Activated gamma-delta T cell treated with Interleukin-2 at 50 U/mL for 16 hours (primary cell): Measurements from ENCODE around the gene XYLT1.
A peak's percentile ranks its signal among the peaks of the same experiment; 100 is the strongest.
"Not testable (repeated sequence)": the region's sequence is repeated elsewhere in the genome, so short reads cannot be mapped to it uniquely, and the experiment has no call there.

Experiments used
- DNase-seq: peaks from one replicate; pipeline ENCODE4 v3.0.0-alpha.2; 2020

Gene XYLT1

DNA sequence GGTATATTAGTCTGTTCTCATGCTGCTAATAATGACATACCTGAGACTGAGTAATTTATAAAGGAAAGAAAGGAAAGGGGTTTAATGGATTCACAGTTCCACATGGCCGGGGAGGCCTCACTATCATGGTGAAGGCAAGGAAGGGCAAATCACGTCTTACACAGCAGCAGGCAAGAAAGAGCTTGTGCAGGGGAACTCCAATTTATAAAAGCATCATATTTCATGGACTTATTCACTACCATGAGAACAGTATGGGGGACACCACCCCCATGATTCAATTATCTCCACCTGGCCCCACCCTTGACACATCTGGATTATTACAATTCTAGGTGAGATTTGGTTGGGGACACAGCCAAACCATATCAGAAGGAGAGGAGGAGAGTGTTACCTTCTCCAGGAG, 17.7 kb upstream of the XYLT1 start:
- no peak for DNase-seq

- DNase-seq = no peak
These were observed 12.6 kb upstream of the XYLT1 start for GRCh38 chr16:17483351-17483750.

GRCh38 chr16:17482341-17482740, 11.6 kb upstream of the XYLT1 start:
- not testable (repeated sequence) for DNase-seq

- DNase-seq = no peak
These were observed 11.0 kb upstream of the XYLT1 start for GRCh38 chr16:17481736-17482135.

DNA sequence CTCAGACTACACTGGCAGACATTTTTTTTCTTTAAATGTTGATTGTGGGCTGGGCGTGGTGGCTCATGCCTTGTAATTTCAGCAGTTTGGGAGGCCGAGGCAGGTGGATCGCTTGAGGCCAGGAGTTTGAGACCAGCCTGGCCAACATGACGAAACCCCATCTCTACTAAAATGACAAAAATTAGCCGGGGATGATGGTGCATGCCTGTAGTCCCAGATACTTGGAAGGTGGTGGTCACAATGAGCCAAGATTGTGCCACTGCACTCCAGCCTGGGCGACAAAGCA, 6.4 kb upstream of the XYLT1 start:
- DNase-seq = not testable (repeated sequence)

DNA sequence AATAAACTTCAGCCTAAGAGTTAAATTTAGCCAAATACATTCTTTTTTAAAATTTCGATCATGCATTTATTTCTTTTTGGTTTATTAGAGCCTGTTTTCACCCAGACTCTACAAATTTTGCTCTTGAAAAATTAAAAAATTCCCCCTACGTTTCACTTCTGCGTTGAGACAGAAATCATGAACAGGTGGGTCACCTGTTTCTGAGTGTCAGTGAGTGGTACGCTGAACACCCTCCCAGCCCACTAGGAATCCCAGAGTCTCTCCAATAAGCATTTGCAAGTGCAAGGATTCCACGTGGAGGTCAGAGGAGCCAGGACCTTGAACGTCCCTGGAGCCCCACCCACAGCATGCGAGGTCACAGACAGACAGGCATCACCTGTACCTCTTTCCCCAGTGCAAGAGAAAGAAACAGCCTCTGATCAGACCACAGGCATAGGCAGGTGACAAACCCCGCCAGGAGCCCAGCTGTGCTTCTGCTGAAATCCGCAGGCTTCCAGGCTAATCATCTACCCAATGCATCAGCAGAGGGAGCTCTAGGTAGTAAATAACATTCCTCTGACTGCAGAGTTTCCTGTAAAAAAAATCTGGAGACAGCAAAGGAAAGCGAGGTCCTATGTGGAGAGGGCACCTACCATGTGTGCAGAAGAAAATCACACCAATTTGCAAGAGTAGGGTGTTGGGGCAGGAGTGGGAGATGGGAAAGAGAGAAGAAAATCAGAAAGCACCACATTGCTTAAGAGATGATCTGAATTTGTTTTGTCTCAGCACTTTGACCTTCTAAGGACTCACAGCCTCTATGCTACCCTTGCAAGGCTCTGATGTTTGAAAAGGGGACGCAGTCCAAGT, 5.9 kb upstream of the XYLT1 start:
- DNase-seq = peak; percentile 40

GRCh38 chr16:17475104-17475503, 4.3 kb upstream of the XYLT1 start:
- no peak for DNase-seq

DNA sequence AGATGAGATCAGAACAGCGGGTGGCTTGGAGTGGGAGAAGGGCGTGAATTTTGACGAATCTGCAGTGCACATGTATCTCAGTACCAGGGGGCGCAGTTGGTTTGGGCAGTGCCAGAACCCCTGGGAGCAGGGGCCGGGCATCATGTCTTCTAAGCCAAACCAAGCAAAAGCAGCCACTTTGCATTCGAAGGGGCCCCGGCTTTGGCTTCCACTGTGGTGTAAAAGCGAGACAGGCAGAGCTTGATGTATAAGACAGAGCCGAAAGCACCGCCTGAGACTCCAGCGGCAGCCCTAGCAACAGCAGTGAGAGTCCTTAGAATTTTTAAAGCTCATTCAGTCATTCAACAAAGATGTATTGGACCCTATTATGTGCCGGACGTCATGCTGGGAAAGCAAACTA, 3.8 kb upstream of the XYLT1 start:
- peak; percentile 12 for DNase-seq

- no peak for DNase-seq
These were observed 3.3 kb upstream of the XYLT1 start for GRCh38 chr16:17474037-17474436.

GRCh38 chr16:17471719-17472461, 1.1 kb upstream of the XYLT1 start:
- no peak for DNase-seq

DNA sequence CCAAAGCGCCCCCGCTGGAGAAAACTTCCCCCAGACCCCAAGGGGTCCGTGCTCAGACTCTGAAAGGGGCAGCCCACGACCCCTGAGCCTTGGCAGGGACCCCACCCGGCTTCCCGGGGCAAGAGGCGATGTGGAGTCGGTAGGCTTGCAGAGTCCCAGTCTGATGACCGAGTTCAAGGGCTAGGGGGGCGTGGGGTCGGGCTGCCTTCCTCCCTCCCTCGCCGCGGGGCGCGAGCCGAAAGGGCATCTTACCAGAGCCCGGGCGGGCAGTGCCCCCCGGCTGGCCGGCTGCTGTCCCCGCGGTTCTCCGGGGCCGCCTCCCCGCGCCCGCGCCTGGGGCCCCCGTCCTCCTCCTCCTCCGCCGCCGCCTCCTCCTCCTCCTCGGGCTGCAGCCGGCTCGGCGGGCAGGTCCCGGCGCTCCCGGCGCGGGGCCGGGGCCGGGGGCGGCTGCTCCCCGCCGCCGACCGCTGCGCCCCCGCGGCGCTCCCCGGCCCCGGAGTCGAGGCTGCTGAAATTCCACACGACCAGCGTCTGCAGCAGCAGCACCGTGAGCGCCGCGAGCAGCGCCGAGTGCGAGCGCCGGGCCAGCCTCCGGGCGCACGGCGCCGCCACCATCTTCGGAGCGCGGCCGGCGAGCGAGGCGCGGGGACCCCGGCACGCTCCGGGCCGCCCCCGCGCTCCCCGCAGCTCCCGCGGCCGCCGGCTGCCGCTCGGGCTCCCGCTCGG, 415 bp downstream of the XYLT1 start:
- no peak for DNase-seq

DNA sequence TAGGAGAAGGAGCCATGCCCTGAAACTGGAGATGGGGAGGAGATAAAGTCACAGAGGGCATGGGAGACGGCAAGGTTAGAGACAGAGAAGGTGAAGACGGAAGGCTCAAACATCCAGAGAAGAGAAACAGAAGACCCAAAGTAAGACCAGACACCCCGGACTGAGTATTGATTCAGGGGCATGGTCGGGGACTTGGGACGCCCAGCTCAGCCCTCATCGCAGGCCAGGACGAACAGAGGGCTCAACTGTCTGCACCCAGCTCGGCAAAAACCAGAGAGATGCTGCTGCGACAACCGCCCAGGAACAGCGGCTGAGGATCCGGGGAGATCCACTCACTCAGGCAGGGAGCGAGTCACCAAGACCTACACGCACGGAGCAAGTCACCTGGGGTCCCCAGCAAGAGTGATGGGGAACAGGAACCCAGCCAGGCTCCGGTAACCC, 999 bp downstream of the XYLT1 start:
- peak; percentile 23 for DNase-seq

- DNase-seq = no peak
These were observed 1.6 kb downstream of the XYLT1 start for GRCh38 chr16:17469011-17469740.

DNA sequence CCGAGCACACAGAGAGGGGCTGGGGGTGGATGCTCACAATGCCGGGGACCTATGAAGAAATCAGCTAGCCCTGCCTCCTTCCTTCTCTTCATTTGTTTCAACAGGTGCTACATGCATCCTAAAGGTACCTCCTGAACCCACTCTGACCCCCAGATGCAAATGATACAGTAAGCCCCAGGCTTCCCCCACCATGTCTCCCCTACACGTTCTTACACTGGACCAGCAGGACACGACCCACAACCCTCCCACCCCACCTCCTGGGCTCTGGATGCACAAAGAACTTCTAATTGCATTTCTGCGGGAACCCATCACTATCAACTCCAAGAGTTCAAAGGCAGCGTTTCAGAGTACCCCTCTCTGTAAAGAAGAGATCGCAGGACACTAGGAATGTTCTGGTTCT, 2.1 kb downstream of the XYLT1 start:
- no peak for DNase-seq

DNA sequence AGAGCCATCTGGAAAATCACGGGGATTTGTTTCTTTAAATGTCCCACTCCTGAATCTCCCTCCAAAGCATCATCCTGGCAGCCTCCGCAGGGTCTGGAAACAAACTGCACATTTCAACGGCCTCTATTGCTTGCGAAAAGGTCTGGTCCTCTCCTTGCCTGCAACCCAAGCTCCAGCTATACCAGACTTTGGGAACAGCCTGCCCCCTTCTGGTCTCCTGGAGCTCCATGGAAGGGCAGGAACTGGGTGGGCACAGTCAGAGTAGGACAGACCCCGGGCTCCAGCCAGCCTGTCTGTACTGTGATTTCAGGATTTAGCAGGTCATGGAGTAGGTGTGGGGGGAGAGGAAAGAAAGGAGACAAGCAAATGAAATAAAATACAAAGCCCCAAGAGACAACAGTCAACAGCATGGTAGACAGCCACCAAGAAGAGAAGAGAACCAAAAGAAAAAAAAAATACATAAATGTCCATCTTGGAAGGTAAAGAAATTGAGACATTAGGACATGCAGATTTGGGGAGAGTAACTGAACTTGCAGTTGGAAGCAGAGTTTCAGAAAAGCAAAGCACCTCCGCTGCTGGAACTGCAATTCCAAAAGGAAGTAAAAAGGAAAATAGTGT, 2.7 kb downstream of the XYLT1 start:
- DNase-seq = peak; percentile 29

- DNase-seq = no peak
These were observed 3.9 kb downstream of the XYLT1 start for GRCh38 chr16:17466876-17467275.

- DNase-seq = no peak
These were observed 5.3 kb downstream of the XYLT1 start for GRCh38 chr16:17465460-17465859.

DNA sequence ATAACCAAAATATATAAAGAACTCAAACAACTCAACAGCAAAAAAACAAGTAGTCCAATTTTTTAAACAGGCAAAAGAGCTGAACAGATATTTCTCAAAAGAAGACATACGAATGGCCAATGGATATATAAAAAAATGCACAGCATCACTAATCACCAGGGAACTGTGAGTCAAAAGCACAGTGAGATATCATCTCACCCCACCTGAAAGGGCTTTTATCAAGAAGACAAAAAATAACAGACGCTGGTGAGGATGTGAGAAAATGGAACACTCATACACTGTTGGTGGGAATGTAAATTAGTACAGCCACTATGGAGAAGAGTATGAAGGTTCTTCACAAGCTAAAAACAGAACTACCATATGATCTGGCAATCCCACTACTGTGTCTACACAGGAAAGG, 7.4 kb downstream of the XYLT1 start:
- no peak for DNase-seq

- no peak for DNase-seq
These were observed 8.6 kb downstream of the XYLT1 start for GRCh38 chr16:17461951-17462729.

DNA sequence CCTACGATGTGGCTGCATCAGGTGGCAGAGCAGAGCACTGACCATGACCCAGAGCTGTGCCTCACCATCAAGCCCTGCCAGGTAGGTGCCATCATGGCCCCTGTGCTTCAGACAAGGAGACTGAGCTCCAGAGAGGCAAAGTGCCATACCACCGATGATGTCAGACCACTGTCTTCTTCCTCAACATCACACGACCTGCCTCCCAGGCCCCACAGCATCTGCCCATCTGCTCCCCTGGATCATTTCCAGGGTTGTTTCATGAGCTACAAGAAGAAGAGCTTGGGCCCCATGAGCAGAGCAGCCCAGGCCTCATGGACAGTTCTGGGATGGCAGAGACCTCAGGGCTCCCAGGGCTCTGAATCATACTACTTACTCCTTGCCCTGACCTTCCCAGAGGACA, 9.9 kb downstream of the XYLT1 start:
- no peak for DNase-seq

DNA sequence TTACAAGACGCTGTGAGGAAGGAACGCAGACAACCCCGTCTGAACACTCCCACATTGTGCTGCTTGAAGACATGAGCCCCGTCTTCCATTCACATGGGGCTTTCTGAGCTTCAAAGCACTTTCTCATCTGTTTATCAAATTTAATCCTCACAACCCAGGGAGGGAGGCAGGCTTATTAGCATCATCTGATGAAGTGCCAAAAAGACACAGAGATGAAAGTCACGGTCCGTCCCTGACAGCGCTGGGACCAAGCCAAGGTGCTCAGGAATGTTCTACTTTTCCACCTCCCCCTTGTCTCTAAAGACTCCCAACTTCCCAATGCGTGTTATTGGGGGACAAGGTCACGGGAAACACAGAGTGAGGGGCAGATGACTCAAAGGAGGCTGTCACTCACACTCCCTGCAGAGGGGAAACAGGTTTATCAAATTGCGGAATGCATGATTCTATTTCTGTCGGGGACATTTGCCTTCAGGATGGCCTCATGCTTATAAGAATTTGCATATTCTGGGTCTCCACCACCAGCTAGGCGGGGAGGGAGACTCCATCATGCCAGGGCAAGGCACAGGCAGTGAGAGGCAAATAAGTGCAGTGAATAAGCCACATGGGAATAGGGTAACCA, 10.7 kb downstream of the XYLT1 start:
- DNase-seq = no peak
